ENCODE data around the gene ITPRIPL2.

The ITPRIPL2 gene

GRCh38 chr16:19142939-19143598, 29.3 kb downstream of the ITPRIPL2 start:
- no peak for DNase-seq (ENCODE audit: low read depth in 1 of 2, low spot score in 1 of 2)

GRCh38 chr16:19143599-19143956, 29.8 kb downstream of the ITPRIPL2 start:
- DNase-seq (ENCODE audit: low read depth in 1 of 2, low spot score in 1 of 2) = no peak

- no peak for DNase-seq (ENCODE audit: low read depth in 1 of 2, low spot score in 1 of 2)
Measured at GRCh38 chr16:19145010-19145409, 31.2 kb downstream of the ITPRIPL2 start.

GRCh38 chr16:19147126-19147525, 33.4 kb downstream of the ITPRIPL2 start:
- DNase-seq (ENCODE audit: low read depth in 1 of 2, low spot score in 1 of 2) = no peak

GRCh38 chr16:19147627-19148026, 33.9 kb downstream of the ITPRIPL2 start:
- DNase-seq (ENCODE audit: low read depth in 1 of 2, low spot score in 1 of 2) = no peak

DNA sequence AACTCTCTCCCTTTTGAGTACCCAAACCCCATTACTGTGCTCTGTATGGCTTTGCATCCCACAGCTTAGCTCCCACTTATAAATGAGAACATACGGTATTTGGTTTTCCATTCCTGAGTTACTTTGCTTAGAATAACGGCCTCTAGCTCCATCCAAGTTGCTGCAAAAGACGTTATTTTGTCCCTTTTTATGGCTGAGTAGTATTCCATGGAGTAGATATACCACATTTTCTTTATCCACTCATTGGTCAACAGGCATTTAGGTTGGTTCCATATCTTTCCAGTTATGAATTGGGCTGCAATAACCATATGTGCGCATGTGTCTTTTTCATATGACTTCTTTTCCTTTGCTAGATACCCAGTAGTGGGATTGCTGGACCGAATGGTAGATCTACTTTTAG, 34.4 kb downstream of the ITPRIPL2 start:
- no peak for DNase-seq (ENCODE audit: low read depth in 1 of 2, low spot score in 1 of 2)

GRCh38 chr16:19151310-19151709, 37.5 kb downstream of the ITPRIPL2 start:
- no peak for DNase-seq (ENCODE audit: low read depth in 1 of 2, low spot score in 1 of 2)

DNA sequence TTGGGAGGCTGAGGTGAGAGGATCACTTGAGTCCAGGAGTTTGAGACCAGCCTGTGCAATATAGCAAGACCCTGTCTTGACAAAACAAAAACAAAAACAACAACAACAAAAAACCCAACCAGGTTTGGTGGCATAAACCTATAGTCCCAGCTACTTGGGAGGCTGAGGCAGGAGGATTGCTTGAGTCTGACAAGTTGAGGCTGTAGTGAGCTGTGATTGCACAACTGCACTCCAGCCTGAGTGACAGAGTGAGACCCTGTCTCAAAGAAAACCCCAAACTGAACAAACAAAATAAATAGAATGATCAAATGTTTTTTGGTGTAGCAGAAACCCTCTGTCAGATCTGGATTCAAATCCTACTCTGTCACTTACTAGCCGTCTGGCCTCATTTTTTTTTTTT, 38.3 kb downstream of the ITPRIPL2 start:
- DNase-seq (ENCODE audit: low read depth in 1 of 2, low spot score in 1 of 2) = no peak

- DNase-seq (ENCODE audit: low read depth in 1 of 2, low spot score in 1 of 2) = no peak
Measured at GRCh38 chr16:19153876-19154275, 40.1 kb downstream of the ITPRIPL2 start.

DNA sequence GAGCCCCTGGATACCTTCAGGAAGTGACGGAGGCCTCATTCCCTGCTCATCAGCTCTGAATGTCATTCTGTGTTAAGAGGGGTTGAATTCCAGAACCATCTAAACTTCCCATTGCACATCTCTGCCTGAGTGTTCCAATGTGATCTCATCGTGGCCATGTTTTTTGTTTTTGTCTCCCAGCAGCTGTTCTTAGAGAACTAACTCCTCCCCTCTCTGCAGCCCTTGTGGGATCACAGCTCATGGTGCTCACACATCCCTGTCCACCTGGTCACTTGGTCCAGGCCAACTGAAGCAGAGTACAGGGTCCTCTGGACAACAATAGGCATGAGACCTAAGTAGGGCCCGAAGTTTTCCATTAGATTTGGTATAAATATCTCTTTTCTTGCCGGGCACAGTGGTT, 48.3 kb downstream of the ITPRIPL2 start:
- no peak for DNase-seq (ENCODE audit: low read depth in 1 of 2, low spot score in 1 of 2)

DNA sequence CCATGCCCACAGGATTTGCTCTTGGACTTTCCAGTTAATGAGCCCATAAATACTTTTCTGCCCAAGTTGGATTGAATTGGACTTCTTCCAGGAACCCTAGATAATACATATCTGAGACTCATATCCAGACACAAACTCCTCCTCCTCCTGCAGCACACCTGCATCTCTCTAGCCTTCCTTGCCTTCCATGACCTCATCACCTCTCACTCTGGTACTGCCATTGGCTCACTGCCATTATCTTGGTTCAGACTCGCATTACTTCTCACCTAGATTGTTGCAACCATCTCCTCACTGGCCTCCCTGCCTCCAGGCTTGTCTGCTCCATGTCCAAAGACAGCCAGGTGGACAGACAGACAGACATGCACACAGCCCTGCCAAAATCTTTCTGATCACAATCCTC, 49.5 kb downstream of the ITPRIPL2 start:
- no peak for DNase-seq (ENCODE audit: low read depth in 1 of 2, low spot score in 1 of 2)

DNA sequence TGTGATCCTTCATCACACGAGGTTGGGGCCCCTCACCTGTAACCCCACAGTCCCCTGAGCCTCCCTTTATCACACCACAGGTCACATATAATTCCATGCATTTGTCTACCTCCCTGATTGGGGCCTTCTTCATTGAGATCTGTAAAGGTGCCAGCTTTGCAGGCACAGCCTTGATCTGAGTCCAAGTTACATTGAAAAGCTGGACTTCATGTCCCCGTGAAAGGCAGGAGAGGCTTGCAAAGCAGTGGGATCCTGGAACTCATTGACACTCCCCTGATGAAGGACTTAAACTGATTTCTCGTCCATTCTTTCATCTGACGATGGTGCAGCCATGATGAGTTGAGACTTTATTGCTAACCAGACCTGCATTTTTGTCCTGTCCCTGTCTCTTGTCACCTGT, 50.5 kb downstream of the ITPRIPL2 start:
- no peak for DNase-seq (ENCODE audit: low read depth in 1 of 2, low spot score in 1 of 2)

- no peak for DNase-seq (ENCODE audit: low read depth in 1 of 2, low spot score in 1 of 2)
Measured at GRCh38 chr16:19165101-19165500, 51.3 kb downstream of the ITPRIPL2 start.

DNA sequence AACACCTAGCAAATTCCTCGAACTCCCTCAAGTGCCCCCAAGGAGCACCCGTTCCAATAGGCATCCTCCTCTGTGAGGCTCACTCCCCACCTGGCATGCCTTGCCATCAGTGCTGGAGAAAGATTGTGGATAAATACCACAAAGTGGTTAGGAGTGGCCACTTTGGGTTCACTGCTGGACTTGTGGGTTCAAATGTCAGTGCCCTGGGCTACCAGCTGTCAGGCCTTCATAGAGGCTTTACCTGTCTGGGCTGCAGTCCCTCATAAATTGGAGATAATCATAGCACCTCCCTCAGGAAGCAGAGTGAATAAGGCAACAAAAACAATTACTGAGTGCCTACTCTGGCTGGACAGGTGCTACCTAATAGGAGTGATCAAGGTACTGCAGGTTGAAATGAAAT, 52.7 kb downstream of the ITPRIPL2 start:
- DNase-seq (ENCODE audit: low read depth in 1 of 2, low spot score in 1 of 2) = no peak

- no peak for DNase-seq (ENCODE audit: low read depth in 1 of 2, low spot score in 1 of 2)
Measured at GRCh38 chr16:19167710-19168370, 54.1 kb downstream of the ITPRIPL2 start, which contains the start of gene SYT17. Gene SYT17 (plus strand): TSS chr16:19168240. CDS start chr16:19168647, 407 bp downstream.

GRCh38 chr16:19168371-19169081, 54.8 kb downstream of the ITPRIPL2 start:
- DNase-seq (ENCODE audit: low read depth in 1 of 2, low spot score in 1 of 2) = no peak

DNA sequence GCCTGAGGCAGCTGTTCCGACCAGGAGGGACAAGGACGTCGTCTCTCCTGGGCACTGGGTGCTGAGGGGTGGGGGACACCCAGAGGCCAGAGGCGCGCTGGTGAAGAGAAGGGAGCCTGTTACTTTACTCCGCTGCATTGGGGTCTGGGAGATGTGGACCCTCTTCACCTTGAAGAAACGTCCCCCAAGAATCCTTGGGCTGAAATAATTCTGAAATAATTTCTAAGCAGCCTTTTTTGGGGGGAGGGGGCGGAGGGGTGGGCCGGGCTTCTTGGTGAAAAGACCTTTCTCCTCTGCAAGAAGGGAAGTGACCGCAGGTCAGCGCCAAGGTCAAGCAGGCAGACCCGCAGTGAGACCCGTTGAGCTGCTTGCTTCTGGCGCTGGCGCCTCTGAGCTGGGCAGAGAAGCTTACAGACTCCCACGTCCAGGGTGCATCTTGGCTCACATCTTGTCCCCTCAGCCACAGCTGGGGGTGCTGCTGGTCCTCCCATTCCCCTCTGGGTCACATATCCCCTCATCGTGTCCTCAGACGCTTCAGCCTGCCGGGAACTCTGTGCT, 55.4 kb downstream of the ITPRIPL2 start:
- DNase-seq (ENCODE audit: low read depth in 1 of 2, low spot score in 1 of 2) = no peak

- DNase-seq (ENCODE audit: low read depth in 1 of 2, low spot score in 1 of 2) = no peak
Measured at GRCh38 chr16:19170043-19170655, 56.4 kb downstream of the ITPRIPL2 start.

Measured in activated T-helper 1 cell treated with anti-CD3 and anti-CD28 coated beads, Interleukin-2, amount 50 U/mL, for 16 hours (primary cell).